Activated gamma-delta T cell treated with anti-CD3 and anti-CD28 coated beads, Interleukin-2, amount 50 U/mL, for 16 hours (primary cell): ENCODE measurements around the gene MAPRE3.
A peak's percentile ranks its signal among the peaks of the same experiment; 100 is the strongest.

Source experiments
- DNase-seq: peaks from one replicate; pipeline ENCODE4 v3.0.0-alpha.2; 2020; ENCODE audit warnings: low read depth

MAPRE3 gene

DNA sequence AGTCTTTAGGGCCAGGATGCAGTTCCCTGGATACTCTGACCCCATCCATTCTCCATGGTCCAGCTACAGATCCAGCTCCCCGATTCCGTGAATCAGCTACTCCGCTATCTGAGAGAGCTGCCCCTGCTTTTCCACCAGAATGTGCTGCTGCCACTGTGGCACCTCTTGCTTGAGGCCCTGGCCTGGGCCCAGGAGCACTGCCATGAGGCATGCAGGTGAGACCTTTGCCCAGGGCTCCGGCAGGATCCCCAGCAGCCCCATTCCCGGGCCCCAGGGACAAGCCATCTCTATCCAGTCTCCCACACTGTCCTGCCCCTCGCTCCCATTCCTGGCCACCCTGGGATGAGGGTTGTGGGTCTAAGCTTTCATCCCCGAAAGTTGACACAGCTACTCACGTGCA is 69.8 kb downstream of the MAPRE3 start:
- no peak for DNase-seq

DNA sequence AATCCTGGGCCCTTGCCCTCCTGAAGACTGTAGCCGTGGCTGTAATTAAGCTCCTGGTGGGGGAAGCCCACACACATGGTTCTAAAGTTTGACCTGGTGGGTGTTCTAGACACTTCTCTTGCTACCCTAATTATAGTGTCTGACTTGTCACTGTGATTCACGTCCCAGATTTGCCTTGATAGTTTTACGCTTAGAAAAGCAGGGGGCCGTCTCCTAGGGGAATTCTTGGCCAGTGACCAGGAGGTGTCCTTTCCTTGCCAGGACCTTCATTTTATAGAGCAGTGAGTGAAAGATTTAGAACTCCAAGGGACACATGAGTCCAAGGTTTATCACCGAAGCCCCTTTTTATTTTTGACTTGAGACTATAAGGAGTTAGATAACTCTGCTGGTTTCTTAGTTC is 71.3 kb downstream of the MAPRE3 start:
- no peak for DNase-seq

DNA sequence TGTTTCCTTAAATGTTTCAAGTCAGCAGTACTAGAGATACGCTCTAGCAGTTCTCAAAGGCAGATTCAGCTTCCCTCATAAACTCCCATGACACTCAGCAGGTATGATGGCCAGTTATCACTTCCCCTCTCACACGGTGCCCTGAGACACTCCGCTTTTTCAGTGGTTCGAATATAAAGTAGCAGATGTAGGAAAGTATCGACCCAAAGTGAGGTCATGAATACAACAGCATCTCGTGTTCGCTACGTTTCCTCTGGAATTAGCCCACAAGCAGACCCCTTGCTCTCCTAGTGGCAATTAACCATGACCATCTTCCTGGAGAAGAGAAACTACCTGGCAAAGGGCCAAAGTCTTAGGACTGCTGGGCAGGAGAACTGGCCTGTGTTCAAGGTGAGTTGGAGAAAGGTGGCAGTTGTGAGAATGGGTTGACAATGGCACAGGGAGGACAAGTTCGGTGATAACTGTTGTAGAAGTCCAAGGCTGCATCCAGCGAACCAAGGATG is 71.8 kb downstream of the MAPRE3 start:
- no peak for DNase-seq

DNA sequence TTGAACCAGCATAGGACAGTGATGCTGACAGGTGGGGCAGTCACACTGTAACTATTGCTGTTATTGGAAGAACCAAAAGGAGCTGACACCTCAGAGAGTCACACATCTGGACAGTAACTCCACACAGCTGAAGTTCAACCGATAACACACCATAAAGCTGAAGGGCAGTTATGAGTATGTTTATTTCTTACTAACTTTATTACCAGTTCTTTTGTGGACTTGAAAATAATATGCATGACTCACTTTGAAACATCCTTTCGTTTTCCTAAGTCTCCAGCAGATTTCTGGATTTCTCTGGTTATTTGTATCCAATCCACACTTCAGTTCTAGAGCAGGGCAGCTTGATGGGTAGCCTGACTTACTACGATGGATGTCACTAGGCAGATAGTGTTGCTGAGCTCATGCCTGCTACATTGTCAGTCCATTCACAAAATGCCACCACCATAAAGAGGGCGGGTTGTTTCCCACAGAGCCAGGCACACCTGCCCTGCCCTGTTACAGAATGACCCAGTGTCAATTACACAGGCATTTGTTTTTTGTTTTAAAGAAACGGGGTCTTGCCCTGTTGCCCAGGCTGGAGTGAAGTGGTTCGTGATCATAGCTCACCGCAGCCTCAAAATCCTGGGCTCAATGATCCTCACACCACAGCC is 72.7 kb downstream of the MAPRE3 start:
- no peak for DNase-seq

DNA sequence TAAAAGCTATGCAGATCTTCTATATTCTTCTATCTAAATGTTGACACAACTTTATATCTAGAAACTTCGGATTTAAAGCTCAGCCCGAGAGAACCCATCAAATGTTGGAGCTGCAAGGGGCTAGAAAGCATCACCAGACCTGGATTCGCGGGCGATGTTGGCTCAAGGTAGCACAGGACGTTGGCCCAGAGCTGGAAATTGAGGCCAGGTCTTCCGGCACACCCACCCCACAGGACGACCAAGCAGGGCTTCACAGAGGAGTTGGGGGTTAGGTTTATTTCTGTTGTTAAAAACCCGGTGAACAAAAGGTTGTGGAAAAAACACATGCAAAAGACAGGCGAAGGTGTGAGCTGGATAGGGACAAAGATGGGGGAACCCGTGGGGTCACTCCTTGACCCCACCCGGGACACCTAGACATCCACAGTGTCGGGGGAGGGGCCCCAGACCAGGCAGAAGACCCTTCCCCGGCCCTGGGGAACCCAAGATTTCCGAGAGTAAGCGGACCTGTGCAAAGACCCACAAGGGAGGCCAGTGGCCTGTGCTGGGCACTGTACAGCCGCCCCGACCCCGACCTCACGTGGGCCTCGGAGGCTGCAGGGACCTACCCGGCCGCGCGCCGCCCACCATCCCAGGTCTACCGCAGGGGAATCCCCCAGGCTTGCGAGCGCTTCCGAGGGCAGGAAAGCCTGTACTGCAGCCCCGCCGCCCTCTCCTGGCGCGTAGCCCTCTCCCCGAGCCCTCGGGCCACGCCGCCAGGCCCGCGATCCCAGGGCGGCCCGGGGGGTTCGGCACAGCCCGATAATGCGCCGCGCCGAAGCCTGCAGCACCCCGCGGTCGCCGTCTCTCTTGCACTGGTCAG is 79.2 kb downstream of the MAPRE3 start:
- DNase-seq, result peak; percentile 53

DNA sequence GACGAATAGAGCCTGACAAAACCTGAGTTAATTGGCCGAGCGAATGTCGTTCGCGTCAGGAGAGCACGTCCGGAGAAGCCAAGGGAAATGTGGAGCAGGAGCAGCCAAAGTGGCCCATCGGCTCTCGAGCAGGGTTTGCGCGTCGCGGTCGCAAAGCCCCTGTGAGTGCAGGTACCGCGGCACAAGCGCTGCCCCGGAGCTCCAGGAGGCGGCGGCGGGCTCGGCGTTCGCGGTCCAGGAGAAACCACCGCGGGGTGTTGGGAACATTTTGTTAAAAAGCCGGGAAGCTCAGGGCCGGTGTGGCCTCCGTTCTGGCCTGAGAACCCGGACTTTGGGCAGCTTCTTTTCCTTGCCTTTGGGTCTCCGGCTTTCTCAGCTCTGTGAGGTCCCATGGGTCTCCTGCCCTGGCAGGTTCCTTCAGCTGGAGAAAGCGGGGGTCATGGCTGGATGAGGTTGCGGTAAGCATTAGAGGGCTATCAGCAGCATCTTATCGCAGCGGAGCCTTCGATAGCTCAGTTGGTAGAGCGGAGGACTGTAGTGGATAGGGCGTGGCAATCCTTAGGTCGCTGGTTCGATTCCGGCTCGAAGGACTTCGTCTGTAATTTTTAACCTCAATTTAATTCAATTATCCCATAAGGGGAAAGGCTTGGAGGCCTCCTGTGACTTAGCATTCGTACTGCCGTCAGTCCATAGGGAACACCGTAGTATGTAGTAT is 80.0 kb downstream of the MAPRE3 start:
- DNase-seq, result peak; percentile 90

DNA sequence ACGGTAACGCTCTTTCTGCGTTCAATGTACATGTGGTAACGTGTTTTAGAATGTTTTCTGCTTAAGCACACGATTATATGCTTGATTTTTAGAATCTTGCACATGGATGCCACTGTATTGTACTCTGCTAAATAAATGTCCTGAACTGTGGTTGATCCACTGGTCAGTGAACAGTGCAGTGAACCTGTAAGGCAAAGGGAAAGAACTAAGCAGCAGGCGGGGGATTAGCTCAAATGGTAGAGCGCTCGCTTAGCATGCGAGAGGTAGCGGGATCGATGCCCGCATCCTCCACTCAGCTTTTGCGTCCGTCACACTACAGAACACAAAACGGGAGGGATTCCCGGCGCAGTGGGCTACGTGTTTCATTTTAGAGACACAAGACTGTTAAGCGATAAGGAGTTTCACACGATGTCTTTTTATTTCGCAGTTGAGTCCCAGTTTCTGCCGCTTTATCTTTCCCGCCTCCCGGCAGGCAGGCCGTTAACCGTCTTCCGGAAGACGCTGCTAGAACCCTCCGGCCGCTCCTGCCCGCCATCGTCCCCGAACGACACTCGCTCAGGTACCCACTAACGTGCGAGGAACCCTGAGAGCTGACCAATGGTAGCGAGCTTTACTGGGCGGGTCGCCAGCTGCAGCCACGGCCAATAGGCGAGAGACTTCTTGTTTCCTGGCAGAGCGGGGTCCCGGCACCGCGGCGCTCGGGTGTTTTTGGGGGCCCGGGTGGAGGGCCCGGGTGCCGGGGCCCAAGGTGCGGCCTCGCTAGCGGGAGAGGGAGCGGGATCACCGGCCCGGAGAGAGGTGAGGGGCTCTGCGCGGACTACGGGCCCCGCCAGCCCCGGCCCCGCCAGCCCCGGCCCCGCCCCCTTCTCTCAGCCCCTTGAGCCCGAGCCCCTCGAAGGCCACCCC is 80.8 kb downstream of the MAPRE3 start, which contains the start of gene AGBL5:
AGBL5 (plus strand) TSS at position 673 of the 906 bp plus-strand sequence. CDS start 1,291 bp downstream, outside the sequence.
- DNase-seq, result peak; percentile 91

DNA sequence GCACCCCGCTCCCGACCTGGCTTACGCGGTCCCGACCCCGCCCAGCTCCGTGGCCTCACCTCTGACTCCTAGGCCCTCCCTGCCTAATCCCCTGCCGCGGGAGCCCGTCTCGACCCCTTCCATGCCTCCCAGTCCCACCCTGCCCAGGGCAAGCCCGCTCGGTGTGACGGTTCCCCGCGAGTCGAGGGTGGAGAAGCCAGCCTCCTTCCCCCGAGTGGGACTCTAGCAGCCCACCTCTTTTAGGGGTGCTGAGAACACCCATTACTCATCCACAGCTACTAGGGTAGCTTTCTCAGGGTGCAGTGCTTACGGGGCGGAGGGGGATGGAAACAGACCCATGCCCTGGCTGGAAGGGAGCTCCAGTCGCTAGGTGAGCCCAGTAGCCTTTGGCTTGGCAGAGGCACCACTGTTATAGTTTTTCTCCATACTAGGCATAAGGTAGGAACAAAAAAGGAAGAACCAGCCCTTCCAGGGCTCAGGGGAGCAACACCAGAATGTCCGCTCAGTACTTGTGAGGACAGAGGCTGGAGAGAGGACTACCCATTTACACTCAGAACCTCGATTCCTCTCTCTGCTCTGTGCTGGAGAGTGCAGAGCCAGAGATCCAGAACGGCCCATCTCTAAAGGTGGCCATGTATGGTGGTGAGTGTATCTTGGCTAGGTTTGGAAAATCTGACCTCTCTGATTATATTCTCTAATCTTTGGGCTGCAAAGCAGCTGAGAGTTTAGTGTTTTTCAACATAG is 81.6 kb downstream of the MAPRE3 start:
- DNase-seq, result no peak

DNA sequence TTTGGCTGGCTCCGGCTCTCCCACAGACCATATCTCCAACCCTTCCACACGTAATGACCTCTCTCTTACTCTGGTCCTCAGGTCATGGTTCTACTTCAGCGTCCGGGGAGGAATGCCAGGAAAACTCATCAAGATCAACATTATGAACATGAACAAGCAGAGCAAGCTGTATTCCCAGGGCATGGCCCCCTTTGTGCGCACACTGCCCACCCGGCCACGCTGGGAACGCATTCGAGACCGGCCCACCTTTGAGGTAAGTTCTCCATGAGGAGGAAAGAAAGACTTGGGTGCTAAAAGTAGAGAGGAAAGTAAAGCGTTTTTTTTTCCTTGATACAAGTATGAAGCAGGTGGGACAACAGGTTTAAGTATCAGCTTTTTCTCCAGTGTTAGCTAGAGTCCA is 82.9 kb downstream of the MAPRE3 start:
- no peak for DNase-seq

DNA sequence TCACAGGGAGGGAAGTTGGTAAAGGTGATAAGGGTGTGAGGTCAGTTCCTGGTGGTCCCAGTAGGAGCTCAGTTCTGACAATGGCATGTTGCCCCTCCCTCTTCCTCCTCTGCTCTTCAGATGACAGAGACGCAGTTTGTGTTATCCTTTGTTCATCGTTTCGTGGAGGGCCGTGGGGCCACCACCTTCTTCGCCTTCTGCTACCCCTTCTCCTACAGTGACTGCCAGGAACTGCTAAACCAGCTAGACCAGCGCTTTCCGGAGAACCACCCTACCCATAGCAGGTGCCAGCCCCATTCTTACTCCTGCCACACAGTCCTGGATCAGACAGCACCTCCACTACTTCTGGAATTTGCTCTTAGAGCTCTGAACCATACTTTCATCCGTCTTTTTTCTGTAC is 83.3 kb downstream of the MAPRE3 start:
- DNase-seq, result no peak

DNA sequence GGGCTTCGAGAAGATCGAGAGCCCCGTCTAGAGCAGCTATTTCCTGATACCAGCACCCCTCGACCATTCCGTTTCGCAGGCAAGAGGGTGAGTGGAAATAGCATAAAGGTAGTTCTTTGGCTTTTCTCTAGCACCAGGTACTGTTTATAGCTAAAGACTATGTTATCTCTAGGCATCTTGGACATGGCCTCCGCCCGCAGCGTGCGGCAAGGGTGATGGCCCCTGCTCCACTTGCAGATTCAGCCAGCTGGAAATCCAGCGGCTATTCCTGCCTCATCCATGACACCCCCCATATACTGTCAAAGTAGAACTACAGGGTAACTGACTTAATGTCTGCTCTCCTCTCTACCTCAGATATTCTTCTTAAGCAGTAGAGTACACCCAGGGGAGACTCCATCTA is 84.3 kb downstream of the MAPRE3 start:
- DNase-seq, result no peak

DNA sequence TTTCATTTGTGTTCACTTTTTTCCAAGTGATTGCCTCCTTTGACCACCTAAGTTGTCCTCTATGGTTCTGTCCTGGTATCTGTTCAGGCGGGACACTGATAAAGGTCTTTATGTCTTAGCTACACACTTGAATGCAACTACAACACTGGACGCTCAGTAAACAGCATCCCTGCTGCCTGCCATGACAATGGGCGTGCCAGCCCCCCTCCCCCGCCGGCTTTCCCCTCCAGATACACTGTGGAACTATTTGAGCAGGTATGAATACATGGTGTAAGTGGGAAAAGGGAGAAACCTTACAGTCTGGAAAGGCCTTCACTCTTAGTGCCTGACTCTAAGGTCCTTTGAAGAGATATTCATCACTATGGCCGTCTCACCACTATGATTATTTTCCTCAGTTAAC is 86.7 kb downstream of the MAPRE3 start:
- no peak for DNase-seq

DNA sequence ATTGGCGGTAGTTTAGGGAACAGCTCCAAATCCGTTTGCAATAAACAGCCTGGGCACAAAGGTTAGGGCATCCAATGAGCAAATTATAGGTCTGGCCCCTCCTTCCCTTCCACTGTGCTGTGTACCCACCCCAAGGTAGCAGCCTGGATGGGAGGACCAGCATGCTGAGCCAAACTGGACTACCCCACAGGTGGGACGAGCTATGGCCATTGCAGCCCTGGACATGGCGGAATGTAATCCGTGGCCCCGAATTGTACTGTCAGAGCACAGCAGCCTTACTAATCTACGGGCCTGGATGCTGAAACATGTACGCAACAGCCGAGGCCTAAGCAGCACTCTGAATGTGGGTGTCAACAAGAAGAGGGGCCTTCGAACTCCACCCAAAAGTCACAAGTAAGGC is 87.8 kb downstream of the MAPRE3 start:
- no peak for DNase-seq

DNA sequence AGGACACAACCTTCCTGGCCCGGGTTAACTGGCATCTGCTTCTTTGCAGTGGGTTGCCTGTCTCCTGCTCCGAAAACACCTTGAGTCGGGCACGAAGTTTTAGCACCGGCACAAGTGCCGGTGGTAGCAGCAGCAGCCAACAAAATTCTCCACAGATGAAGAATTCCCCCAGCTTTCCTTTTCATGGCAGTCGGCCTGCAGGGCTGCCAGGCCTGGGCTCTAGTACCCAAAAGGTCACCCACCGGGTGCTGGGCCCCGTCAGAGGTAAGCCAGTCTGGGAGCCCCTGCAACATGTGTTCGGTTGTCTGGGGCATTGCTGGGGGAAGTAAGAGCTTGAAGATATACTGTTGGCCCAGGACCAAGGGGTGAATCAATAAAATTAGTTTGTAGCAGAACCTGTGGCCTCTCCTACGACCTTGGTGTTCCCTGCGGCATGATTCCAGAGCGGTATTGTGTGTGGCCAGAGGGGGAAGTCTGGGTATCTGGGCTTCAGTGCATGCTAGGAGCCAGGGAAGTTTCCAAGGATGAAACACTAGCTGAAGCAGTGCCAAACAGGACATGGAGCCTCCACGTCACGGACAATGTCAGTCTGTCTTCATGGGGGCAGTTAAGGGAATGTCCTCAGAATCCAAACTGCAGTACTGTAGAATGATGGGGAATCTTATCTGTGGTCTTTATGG is 88.8 kb downstream of the MAPRE3 start:
- DNase-seq, result no peak

DNA sequence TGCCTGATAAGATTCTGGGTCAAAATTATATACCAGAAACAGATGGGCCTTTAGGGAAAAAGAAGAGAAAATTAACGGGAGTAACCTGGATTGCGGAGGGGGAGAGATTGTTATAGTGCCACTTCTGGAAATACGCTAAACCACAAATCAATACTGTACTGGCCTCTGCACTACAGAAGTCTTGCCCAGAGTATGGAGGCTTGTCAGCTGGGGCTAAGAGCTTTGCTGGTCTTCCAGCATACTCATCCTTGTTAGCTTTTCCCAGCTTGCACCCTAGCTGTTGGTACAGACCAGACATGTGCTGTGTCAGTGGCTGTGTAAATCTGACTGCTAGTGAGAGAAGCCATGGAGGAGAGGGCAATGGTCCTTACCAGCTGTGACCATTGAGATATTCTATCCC is 89.9 kb downstream of the MAPRE3 start:
- DNase-seq, result no peak

DNA sequence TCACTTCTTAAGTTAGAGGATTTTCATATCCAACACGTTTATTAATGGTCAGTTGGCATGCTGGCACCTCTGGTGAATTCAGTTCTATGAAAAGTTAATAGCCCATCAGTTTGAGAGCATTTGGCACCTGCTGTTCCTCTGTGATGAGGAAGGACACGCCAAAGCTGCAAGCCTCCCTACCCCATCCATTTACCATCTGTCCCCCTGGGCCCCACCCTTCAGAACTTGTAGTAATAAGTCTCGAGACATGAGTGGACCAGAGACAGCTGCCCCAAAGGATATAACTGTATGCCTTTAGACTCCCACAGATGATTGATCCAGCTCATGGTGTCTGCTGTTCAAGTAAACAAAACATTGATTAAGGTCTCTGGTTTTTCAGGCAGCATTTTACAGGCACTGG is 94.7 kb downstream of the MAPRE3 start:
- no peak for DNase-seq

DNA sequence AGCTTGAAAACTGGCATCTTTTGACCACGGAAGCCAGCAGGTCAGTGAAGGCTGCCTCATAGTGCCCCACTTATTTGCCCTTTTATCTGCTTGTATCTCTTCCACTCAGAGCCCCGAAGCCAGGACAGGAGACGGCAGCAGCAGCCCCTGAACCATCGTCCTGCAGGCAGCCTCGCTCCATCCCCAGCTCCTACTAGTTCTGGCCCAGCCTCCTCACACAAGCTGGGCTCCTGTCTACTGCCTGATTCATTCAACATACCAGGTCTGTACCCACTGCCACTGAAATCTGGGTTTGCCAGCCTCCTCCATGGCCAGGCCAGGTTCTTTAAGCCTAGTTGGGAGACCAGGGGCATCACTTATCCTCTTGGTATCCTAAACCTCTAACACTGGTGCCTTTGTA is 96.9 kb downstream of the MAPRE3 start:
- no peak for DNase-seq

DNA sequence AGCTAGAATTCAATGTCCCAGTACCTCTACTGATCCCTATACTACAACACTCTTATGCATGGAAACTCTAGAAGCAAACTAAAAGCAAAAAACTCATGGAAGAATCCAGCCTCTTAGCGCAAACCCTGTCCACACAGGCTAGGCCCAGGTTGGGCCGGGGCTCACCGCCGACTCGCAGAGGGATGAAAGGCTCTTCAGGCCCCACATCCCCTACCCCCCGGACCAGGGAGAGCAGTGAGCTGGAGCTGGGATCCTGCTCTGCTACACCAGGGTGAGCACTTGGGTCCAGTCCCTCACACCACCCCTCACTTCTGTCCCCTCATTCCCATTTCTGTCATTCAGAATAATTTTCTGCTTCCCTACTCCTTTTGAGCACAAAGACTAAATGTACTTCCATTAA is 99.0 kb downstream of the MAPRE3 start:
- DNase-seq, result no peak

DNA sequence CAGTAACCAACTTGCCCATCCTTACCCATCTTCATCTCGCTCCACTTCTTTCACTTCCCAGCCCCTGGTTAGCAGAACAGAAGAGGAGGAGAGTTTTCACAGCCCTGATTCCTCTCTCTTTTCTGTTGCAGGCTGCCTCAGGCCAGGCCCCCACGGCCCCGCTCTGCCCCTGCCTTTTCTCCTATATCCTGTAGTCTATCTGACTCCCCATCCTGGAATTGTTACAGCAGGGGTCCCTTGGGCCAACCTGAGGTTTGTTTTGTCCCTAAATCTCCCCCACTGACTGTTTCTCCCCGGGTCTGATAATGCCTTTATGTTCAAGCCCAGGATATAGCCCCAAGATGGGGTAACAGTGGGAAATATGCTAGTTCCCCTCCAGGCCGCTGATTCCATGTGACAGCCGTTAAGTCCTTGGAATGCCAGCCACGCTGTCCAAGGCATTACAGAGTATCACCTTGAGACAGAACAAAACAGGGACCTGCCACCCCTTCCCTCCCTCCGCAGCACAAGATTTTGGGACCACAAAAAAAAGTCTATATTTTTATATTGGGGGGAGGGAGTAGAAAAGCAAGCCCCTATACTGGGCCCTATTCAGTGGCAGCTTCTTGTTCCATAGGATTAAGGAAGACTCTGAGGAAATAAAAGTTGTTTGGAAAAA is 99.7 kb downstream of the MAPRE3 start:
- no peak for DNase-seq
